ENCODE measurements around the gene TARS2.

TARS2 gene

DNA sequence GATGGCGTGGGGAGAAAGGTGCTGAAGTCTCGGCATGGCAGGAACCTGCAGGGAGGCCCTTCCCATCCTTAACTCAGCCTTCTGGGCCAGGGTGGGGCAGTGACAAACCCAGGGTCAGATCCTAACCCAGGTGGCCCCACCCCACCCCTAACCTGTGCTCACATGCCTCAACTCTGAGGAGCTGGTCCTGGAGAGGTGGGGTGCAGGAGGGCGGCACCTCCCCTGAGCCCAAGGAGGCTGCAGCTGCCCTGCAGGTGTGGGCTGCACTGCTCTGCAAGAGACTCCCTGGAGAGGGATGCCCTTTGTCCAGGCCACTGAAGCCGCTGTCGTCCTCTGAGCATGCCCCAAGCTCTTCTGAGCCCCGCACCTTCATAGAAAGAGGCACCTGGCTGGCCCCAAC, 46.8 kb downstream of the TARS2 start:
- DNase-seq (ENCODE audit: low spot score) (no peak), ATAC-seq (ENCODE audit: low read depth) (peak; percentile 8; the same call in 1 of the 3 replicates)
- Histone ChIP-seq H3K36me3 (ENCODE audit: low read depth) (no peaks in the 10 kb centered on the region), H3K9me3 (ENCODE audit: severe bottlenecking) (no peaks in the 10 kb centered on the region), H3K4me3 (ENCODE audit: severe bottlenecking) (no peak overlapping the region), H3K27me3 (ENCODE audit: insufficient read depth, poor library complexity, severe bottlenecking) (no peaks in the 10 kb centered on the region), H3K27ac (ENCODE audit: poor library complexity, severe bottlenecking) (no peak overlapping the region), H3K4me1 (ENCODE audit: insufficient read depth, poor library complexity, severe bottlenecking) (peaks cover 20% of the 10 kb centered on the region)
- TF ChIP-seq, protein P1, sequence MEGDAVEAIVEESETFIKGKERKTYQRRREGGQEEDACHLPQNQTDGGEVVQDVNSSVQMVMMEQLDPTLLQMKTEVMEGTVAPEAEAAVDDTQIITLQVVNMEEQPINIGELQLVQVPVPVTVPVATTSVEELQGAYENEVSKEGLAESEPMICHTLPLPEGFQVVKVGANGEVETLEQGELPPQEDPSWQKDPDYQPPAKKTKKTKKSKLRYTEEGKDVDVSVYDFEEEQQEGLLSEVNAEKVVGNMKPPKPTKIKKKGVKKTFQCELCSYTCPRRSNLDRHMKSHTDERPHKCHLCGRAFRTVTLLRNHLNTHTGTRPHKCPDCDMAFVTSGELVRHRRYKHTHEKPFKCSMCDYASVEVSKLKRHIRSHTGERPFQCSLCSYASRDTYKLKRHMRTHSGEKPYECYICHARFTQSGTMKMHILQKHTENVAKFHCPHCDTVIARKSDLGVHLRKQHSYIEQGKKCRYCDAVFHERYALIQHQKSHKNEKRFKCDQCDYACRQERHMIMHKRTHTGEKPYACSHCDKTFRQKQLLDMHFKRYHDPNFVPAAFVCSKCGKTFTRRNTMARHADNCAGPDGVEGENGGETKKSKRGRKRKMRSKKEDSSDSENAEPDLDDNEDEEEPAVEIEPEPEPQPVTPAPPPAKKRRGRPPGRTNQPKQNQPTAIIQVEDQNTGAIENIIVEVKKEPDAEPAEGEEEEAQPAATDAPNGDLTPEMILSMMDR (IDR thresholded peaks at IDR 0.05; ENCODE audit: poor library complexity, severe bottlenecking) = no peak

DNA sequence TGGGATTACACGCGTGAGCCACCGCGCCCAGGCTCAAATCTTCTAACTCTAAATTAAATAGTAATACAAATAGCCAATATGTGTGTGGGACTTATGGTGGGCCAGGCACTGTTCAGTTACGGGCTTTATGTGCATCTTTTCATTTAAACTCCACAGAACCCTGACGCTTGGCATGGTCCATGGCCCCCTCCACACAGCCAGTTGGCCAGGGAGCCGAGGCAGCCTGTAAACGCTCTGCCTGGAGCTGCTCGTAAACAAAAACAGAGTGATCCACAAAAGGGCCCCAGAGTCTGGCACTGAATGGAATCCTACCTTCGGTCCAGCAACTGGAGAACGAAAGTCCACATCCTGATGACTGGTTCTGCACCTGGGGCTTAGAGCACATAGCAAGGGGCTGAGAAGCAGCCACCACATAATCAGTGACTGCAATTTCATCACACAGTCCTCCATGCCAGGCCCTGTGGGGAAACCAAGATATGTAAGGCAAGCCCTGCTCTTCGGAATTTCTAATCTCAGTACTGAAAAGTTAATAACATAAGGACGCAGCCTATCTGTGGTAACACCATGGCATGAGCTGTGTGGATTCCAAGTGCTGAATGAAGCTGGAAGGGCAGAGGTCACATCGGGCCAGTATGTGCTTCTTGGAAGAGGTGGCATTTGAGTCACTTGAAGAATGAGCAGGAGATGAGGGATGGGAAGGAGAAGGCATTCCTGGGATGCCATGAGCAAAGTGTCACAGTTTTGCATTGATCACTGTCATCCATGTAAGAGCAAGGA, 48.5 kb downstream of the TARS2 start:
- no peaks in the 10 kb centered on the region for H3K36me3 ChIP-seq (ENCODE audit: low read depth)
- peaks cover 20% of the 10 kb centered on the region for H3K4me1 ChIP-seq (ENCODE audit: insufficient read depth, poor library complexity, severe bottlenecking)
- ATAC-seq (ENCODE audit: low read depth) = no peak
- no peaks in the 10 kb centered on the region for H3K27me3 ChIP-seq (ENCODE audit: insufficient read depth, poor library complexity, severe bottlenecking)
- DNase-seq (ENCODE audit: low spot score) = no peak
- no peak overlapping the region for H3K27ac ChIP-seq (ENCODE audit: poor library complexity, severe bottlenecking)
- TF ChIP-seq, protein P1 (IDR thresholded peaks at IDR 0.05; ENCODE audit: poor library complexity, severe bottlenecking) = no peak
- no peak overlapping the region for H3K4me3 ChIP-seq (ENCODE audit: severe bottlenecking)
- no peaks in the 10 kb centered on the region for H3K9me3 ChIP-seq (ENCODE audit: severe bottlenecking)

DNA sequence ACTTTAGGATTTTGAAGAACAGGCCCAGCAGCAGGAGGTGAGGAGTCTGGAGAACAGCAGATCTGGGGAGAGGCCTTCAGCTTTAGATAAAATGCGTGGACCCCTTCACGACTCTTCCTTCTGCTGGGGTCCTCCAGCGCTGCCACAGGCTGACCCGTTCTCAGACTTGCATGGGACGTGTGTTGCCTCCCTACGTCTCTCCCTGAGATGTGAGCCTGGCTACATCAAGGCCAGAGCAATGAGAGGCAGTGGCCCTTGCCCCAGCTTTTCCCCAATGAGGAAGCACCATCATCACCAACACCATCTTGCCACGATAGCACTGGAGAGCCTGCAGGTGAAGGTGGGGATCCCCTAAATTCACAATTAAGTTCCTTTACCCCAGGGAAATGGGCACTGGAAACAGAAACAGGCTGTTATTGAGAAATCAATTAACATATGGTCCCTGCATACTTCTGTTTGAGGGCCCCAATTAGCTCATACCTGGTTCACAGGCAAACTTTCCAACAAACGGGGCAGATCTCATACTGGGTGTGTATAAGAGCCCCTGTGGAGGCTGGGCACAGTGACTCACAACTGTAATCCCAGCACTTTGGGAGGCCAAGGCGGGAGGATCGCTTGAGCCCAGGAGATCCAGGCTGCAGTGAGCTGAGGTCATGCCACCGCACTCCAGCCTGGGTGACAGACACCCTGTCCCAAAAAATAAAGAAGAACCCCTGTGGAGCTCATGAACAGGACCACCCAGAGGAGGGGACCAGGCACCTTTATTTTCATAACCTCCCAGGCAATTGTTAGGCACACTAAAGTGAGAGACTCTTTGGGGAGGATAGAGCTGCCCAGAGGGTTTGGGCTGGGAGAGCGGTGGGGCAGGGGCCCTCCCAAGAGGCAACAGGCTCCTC, 49.9 kb downstream of the TARS2 start:
- DNase-seq (ENCODE audit: low spot score) (no peak), ATAC-seq (ENCODE audit: low read depth) (peak; percentile 40)
- TF ChIP-seq, protein P1 (IDR thresholded peaks at IDR 0.05; ENCODE audit: poor library complexity, severe bottlenecking) = no peak
- Histone ChIP-seq H3K27me3 (ENCODE audit: insufficient read depth, poor library complexity, severe bottlenecking) (no peaks in the 10 kb centered on the region), H3K9me3 (ENCODE audit: severe bottlenecking) (no peaks in the 10 kb centered on the region), H3K27ac (ENCODE audit: poor library complexity, severe bottlenecking) (peak overlapping the region; percentile 78), H3K4me3 (ENCODE audit: severe bottlenecking) (no peak overlapping the region), H3K4me1 (ENCODE audit: insufficient read depth, poor library complexity, severe bottlenecking) (peaks cover 20% of the 10 kb centered on the region), H3K36me3 (ENCODE audit: low read depth) (no peaks in the 10 kb centered on the region)

DNA sequence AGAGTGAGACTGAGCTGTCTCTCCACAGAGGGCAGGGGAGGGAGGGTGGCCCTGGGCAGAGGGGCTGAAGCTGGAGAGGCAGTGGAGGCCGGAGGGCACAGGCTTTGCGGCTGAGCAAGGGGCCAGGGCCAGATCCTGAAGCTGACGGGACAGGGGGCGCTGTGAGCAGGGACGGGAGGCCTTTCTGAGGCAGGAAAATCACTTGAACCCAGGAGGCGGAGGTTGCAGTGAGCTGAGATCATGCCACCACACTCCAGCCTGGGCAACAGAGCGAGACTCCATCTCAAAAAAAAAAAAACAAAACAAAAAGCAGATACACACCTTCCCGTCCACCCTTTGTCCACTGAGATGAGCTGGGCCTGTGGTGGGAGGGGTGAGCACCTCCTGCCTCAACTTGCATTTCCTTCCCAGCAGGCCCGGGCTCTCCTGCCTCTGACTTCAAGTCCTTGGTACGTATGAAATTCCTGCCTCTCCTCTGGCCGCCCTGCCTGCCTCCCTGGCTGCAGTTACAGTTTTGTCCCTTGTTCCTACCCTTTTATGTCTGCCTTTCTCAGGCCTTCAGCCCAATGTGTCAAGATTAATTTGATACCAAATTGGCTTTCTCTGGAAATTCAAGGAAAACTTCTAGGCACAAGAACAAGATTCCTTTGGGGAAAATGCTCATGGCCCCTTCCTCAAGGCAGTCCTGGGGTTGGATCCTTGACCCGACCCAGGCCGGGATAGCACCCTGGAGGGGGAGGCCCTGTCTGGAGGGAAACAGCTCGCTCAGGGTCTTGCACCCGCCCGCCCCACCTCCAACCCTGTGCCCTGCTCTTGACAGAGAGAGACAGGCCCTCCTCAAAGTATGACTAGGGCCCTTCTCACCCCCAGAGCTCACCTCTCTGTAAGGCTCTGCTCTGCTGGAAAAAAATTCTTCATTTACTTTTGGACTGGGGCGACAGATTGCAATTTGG, 50.8 kb downstream of the TARS2 start:
- Histone ChIP-seq H3K4me1 (ENCODE audit: insufficient read depth, poor library complexity, severe bottlenecking) (peaks cover 20% of the 10 kb centered on the region), H3K27ac (ENCODE audit: poor library complexity, severe bottlenecking) (peak overlapping the region; percentile 78), H3K9me3 (ENCODE audit: severe bottlenecking) (no peaks in the 10 kb centered on the region), H3K36me3 (ENCODE audit: low read depth) (no peaks in the 10 kb centered on the region), H3K4me3 (ENCODE audit: severe bottlenecking) (no peak overlapping the region), H3K27me3 (ENCODE audit: insufficient read depth, poor library complexity, severe bottlenecking) (no peaks in the 10 kb centered on the region)
- TF ChIP-seq, protein P1 (IDR thresholded peaks at IDR 0.05; ENCODE audit: poor library complexity, severe bottlenecking) = peak; percentile 13
- DNase-seq (ENCODE audit: low spot score) (peak; percentile 87), ATAC-seq (ENCODE audit: low read depth) (peak; percentile 95)

Data from RWPE2 (cell line).